Measurements from ENCODE around the gene PDIA2. TPM values are rescaled to one million over a fixed set of nuclear protein-coding genes. Genes with fewer than 3 reads are reported as not detected.

The PDIA2 gene
- total RNA-seq, 2 donors from 2014 or later, result 0.99 TPM; not detected in 1

GRCh38 chr16:279531-279930, 3.4 kb upstream of the PDIA2 start:
- no peaks in the 10 kb centered on the region for H3K9me3 ChIP-seq (ENCODE audit: control insufficient read depth, low read length, poor library complexity, severe bottlenecking)
- no peak overlapping the region for H3K27ac Mint-ChIP-seq
- DNase-seq (no peak), ATAC-seq (no peak)
- H3K36me3 Mint-ChIP-seq (ENCODE audit: low read depth), result no peaks in the 10 kb centered on the region
- peaks cover 7% of the 10 kb centered on the region for H3K27me3 Mint-ChIP-seq
- H3K4me1 Mint-ChIP-seq, result peaks cover 5% of the 10 kb centered on the region
- H3K4me3 Mint-ChIP-seq, result peak overlapping the region; percentile 47

GRCh38 chr16:280005-280460, 2.9 kb upstream of the PDIA2 start:
- H3K27me3 Mint-ChIP-seq, result peaks cover 7% of the 10 kb centered on the region
- H3K36me3 Mint-ChIP-seq (ENCODE audit: low read depth), result no peaks in the 10 kb centered on the region
- no peak overlapping the region for H3K27ac Mint-ChIP-seq
- no peak overlapping the region for H3K4me3 Mint-ChIP-seq
- no peak for DNase-seq
- H3K9me3 ChIP-seq (ENCODE audit: control insufficient read depth, low read length, poor library complexity, severe bottlenecking), result no peaks in the 10 kb centered on the region
- peaks cover 5% of the 10 kb centered on the region for H3K4me1 Mint-ChIP-seq
- ATAC-seq, result no peak

GRCh38 chr16:280552-280951, 2.4 kb upstream of the PDIA2 start, which contains the start of gene ARHGDIG:
TSS of gene ARHGDIG (plus strand) at chr16:280591. CDS start at chr16:280681, 90 bp downstream.
- Mint-ChIP-seq H3K4me1 (peaks cover 5% of the 10 kb centered on the region), H3K27me3 (peaks cover 7% of the 10 kb centered on the region), H3K27ac (no peak within 1 kb of the TSS), H3K36me3 (ENCODE audit: low read depth) (no peaks in the 10 kb centered on the region), H3K4me3 (peak within 1 kb of the TSS; percentile 47)
- no peaks in the 10 kb centered on the region for H3K9me3 ChIP-seq (ENCODE audit: control insufficient read depth, low read length, poor library complexity, severe bottlenecking)
- ATAC-seq (no peak), DNase-seq (no peak)

GRCh38 chr16:280991-281659, 1.8 kb upstream of the PDIA2 start:
- no peak for DNase-seq
- ATAC-seq, result no peak
- Mint-ChIP-seq H3K27ac (no peak overlapping the region), H3K4me3 (peak overlapping the region; percentile 33), H3K27me3 (peaks cover 7% of the 10 kb centered on the region), H3K36me3 (ENCODE audit: low read depth) (no peaks in the 10 kb centered on the region), H3K4me1 (peaks cover 5% of the 10 kb centered on the region)
- H3K9me3 ChIP-seq (ENCODE audit: control insufficient read depth, low read length, poor library complexity, severe bottlenecking), result no peaks in the 10 kb centered on the region

- Mint-ChIP-seq H3K36me3 (ENCODE audit: low read depth) (peaks cover 2% of the 10 kb centered on the region), H3K4me3 (no peak overlapping the region), H3K27ac (no peak overlapping the region), H3K4me1 (peaks cover 5% of the 10 kb centered on the region), H3K27me3 (peaks cover 6% of the 10 kb centered on the region)
- no peaks in the 10 kb centered on the region for H3K9me3 ChIP-seq (ENCODE audit: control insufficient read depth, low read length, poor library complexity, severe bottlenecking)
- DNase-seq (no peak), ATAC-seq (no peak)
Observed at GRCh38 chr16:281660-282255, 1.2 kb upstream of the PDIA2 start.

- no peaks in the 10 kb centered on the region for H3K27me3 Mint-ChIP-seq
- DNase-seq, result no peak
- no peak overlapping the region for H3K27ac Mint-ChIP-seq
- peaks cover 5% of the 10 kb centered on the region for H3K4me1 Mint-ChIP-seq
- H3K36me3 Mint-ChIP-seq (ENCODE audit: low read depth), result peaks cover 2% of the 10 kb centered on the region
- no peaks in the 10 kb centered on the region for H3K9me3 ChIP-seq (ENCODE audit: control insufficient read depth, low read length, poor library complexity, severe bottlenecking)
- no peak for ATAC-seq
- no peak overlapping the region for H3K4me3 Mint-ChIP-seq
Observed at GRCh38 chr16:282491-282890, 473 bp upstream of the PDIA2 start.

GRCh38 chr16:284204-285120, 1.5 kb downstream of the PDIA2 start:
- no peaks in the 10 kb centered on the region for H3K9me3 ChIP-seq (ENCODE audit: control insufficient read depth, low read length, poor library complexity, severe bottlenecking)
- ATAC-seq (no peak), DNase-seq (no peak)
- peaks cover 2% of the 10 kb centered on the region for H3K36me3 Mint-ChIP-seq (ENCODE audit: low read depth)
- H3K27ac Mint-ChIP-seq, result no peak overlapping the region
- no peaks in the 10 kb centered on the region for H3K27me3 Mint-ChIP-seq
- H3K4me1 Mint-ChIP-seq, result peaks cover 3% of the 10 kb centered on the region
- no peak overlapping the region for H3K4me3 Mint-ChIP-seq

- Mint-ChIP-seq H3K36me3 (ENCODE audit: low read depth) (peaks cover 2% of the 10 kb centered on the region), H3K27ac (no peak overlapping the region), H3K4me1 (peaks cover 3% of the 10 kb centered on the region), H3K27me3 (no peaks in the 10 kb centered on the region), H3K4me3 (no peak overlapping the region)
- no peak for ATAC-seq
- no peak for DNase-seq
- H3K9me3 ChIP-seq (ENCODE audit: control insufficient read depth, low read length, poor library complexity, severe bottlenecking), result no peaks in the 10 kb centered on the region
Observed at GRCh38 chr16:285146-286055, 2.4 kb downstream of the PDIA2 start.

- no peaks in the 10 kb centered on the region for H3K4me1 Mint-ChIP-seq
- no peak overlapping the region for H3K4me3 Mint-ChIP-seq
- H3K27ac Mint-ChIP-seq, result no peak overlapping the region
- ATAC-seq (no peak), DNase-seq (no peak)
- H3K36me3 Mint-ChIP-seq (ENCODE audit: low read depth), result peaks cover 2% of the 10 kb centered on the region
- no peaks in the 10 kb centered on the region for H3K9me3 ChIP-seq (ENCODE audit: control insufficient read depth, low read length, poor library complexity, severe bottlenecking)
- H3K27me3 Mint-ChIP-seq, result no peaks in the 10 kb centered on the region
Observed at GRCh38 chr16:286491-287297, 3.7 kb downstream of the PDIA2 start.

GRCh38 chr16:287298-287811, 4.4 kb downstream of the PDIA2 start:
- no peak for DNase-seq
- no peak for ATAC-seq
- H3K9me3 ChIP-seq (ENCODE audit: control insufficient read depth, low read length, poor library complexity, severe bottlenecking), result no peaks in the 10 kb centered on the region
- no peaks in the 10 kb centered on the region for H3K4me1 Mint-ChIP-seq
- no peak overlapping the region for H3K4me3 Mint-ChIP-seq
- H3K27ac Mint-ChIP-seq, result no peak overlapping the region
- peaks cover 2% of the 10 kb centered on the region for H3K36me3 Mint-ChIP-seq (ENCODE audit: low read depth)
- H3K27me3 Mint-ChIP-seq, result no peaks in the 10 kb centered on the region

- no peak for ATAC-seq
- Mint-ChIP-seq H3K27me3 (no peaks in the 10 kb centered on the region), H3K27ac (no peak overlapping the region)
Observed at GRCh38 chr16:287981-288920, 5.3 kb downstream of the PDIA2 start.

More at GRCh38 chr16:287981-288920, 5.3 kb downstream of the PDIA2 start:
- DNase-seq, result no peak
- no peaks in the 10 kb centered on the region for H3K9me3 ChIP-seq (ENCODE audit: control insufficient read depth, low read length, poor library complexity, severe bottlenecking)
- H3K4me3 Mint-ChIP-seq, result peak overlapping the region; percentile 54
- no peaks in the 10 kb centered on the region for H3K4me1 Mint-ChIP-seq
- peaks cover 2% of the 10 kb centered on the region for H3K36me3 Mint-ChIP-seq (ENCODE audit: low read depth)

Data from T-helper 17 cell (primary cell).